GM18520 (cell line): Measurements from ENCODE around the gene RHOT2.

Source experiments
- ATAC-seq: cut with Tn5 transposase; IDR thresholded peaks from one replicate; pipeline ENCODE4 v1.9.1; 2021; ENCODE audit not compliant: unreplicated experiment

RHOT2 gene

GRCh38 chr16:695355-696089, 27.6 kb downstream of the RHOT2 start:
- ATAC-seq: no peak

GRCh38 chr16:698911-699671, 31.2 kb downstream of the RHOT2 start:
- no peak for ATAC-seq

- no peak for ATAC-seq
These were observed 33.0 kb downstream of the RHOT2 start for GRCh38 chr16:700684-701584.

GRCh38 chr16:702341-702740, 34.4 kb downstream of the RHOT2 start:
- no peak for ATAC-seq

- no peak for ATAC-seq
These were observed 35.5 kb downstream of the RHOT2 start for GRCh38 chr16:703406-703805.

GRCh38 chr16:704047-704446, 36.1 kb downstream of the RHOT2 start:
- no peak for ATAC-seq

- no peak for ATAC-seq
These were observed 36.8 kb downstream of the RHOT2 start for GRCh38 chr16:704552-705380.

GRCh38 chr16:705431-706188, 37.7 kb downstream of the RHOT2 start, which contains the start of gene FBXL16:
FBXL16 (minus strand) TSS chr16:705801; CDS start chr16:697405, 8,396 bp downstream.
- ATAC-seq: no peak

- no peak for ATAC-seq
These were observed 38.5 kb downstream of the RHOT2 start for GRCh38 chr16:706189-707061.

GRCh38 chr16:707062-707538, 39.2 kb downstream of the RHOT2 start:
- ATAC-seq: no peak

GRCh38 chr16:708019-708418, 40.1 kb downstream of the RHOT2 start:
- ATAC-seq: no peak

- ATAC-seq: no peak
These were observed 41.0 kb downstream of the RHOT2 start for GRCh38 chr16:708959-709358.

GRCh38 chr16:709566-710499, 41.9 kb downstream of the RHOT2 start:
- ATAC-seq: no peak

GRCh38 chr16:710500-711075, 42.7 kb downstream of the RHOT2 start:
- no peak for ATAC-seq

GRCh38 chr16:711084-711483, 43.2 kb downstream of the RHOT2 start:
- no peak for ATAC-seq

GRCh38 chr16:711548-712320, 43.8 kb downstream of the RHOT2 start:
- ATAC-seq: no peak
